ENCODE results near the gene TWNK.

GRCh38 chr10:101033276-101033675 is 45.9 kb downstream of the TWNK start:
- TF ChIP-seq POLR2A (IDR thresholded peaks at IDR 0.05), result no peak
- TF ChIP-seq, protein P1, sequence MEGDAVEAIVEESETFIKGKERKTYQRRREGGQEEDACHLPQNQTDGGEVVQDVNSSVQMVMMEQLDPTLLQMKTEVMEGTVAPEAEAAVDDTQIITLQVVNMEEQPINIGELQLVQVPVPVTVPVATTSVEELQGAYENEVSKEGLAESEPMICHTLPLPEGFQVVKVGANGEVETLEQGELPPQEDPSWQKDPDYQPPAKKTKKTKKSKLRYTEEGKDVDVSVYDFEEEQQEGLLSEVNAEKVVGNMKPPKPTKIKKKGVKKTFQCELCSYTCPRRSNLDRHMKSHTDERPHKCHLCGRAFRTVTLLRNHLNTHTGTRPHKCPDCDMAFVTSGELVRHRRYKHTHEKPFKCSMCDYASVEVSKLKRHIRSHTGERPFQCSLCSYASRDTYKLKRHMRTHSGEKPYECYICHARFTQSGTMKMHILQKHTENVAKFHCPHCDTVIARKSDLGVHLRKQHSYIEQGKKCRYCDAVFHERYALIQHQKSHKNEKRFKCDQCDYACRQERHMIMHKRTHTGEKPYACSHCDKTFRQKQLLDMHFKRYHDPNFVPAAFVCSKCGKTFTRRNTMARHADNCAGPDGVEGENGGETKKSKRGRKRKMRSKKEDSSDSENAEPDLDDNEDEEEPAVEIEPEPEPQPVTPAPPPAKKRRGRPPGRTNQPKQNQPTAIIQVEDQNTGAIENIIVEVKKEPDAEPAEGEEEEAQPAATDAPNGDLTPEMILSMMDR (IDR thresholded peaks at IDR 0.05), result no peak
- no peak for TF ChIP-seq POLR2AphosphoS5 (IDR thresholded peaks at IDR 0.05)

Measured in suprapubic skin (tissue), 4 donors.